ENCODE data around the gene ERN1. TPM values are rescaled to one million over a fixed set of nuclear protein-coding genes. Genes with fewer than 3 reads are reported as not detected.

Gene ERN1
- total and polyA plus RNA-seq, 2 donors (not counting 3 experiments of a cell fraction or from before 2014, with no cell fraction given): 9.1 to 21.5 TPM

DNA sequence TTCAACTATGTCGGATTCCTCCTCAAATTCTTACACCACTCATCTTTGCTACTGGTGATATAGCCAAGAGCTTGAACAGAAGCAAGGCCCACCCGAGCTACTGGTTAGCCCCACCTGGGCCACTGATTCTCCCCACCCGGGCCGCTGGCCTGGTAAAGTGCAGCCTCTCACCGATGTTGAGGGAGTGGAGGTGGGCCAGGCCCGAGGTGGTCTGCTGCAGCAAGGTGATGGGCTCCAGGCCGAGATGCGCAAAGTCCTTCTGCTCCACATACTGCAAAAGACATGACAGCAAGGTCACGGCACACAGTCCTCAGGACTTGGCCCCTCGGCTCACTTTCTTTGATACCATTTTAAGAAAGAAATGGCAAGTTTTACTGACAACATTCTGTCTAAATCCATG is 76.8 kb downstream of the ERN1 start:
- Histone ChIP-seq H3K9me3 (replicated peaks; ENCODE audit: control insufficient read depth, insufficient read depth, low read length) (no peaks in the 10 kb centered on the region), H2AFZ (ENCODE audit: low read depth, low read length) (no peak overlapping the region), H3K4me3 (replicated peaks in 1 of 3; ENCODE audit: insufficient read depth in 1 of 3, low read depth in 1 of 3, low read length in 3 of 3) (no peak overlapping the region), H3K36me3 (ENCODE audit: control insufficient read depth in 2 of 2, extremely low read depth in 1 of 2, insufficient read depth in 2 of 2, low read length in 2 of 2) (peaks cover 3 to 32% of the 10 kb centered on the region in 2 experiments), H3K27ac (ENCODE audit: insufficient read depth, low read depth, low read length) (no peak overlapping the region), H4K20me1 (replicated peaks; ENCODE audit: control insufficient read depth, extremely low read depth, insufficient read depth, low read length) (no peaks in the 10 kb centered on the region), H3K27me3 (ENCODE audit: control insufficient read depth in 2 of 2, insufficient read depth in 2 of 2, low read length in 2 of 2) (no peaks in the 10 kb centered on the region), H3K9me1 (replicated peaks; ENCODE audit: control insufficient read depth, extremely low read depth, insufficient read depth, low read length) (no peaks in the 10 kb centered on the region), H3K79me2 (ENCODE audit: control insufficient read depth, insufficient read depth, low read length) (no peaks in the 10 kb centered on the region), H3K9ac (replicated peaks; ENCODE audit: extremely low read depth, insufficient read depth, low read length) (no peak overlapping the region), H3K4me2 (ENCODE audit: insufficient read depth, low read length) (no peak overlapping the region), H3K4me1 (ENCODE audit: control insufficient read depth, extremely low read depth, insufficient read depth, low read length) (no peaks in the 10 kb centered on the region)
- TF ChIP-seq FOS (IDR thresholded peaks at IDR 0.05; ENCODE audit: borderline replicate concordance, insufficient read depth, low read length): no peak
- TF ChIP-seq GATA2 (IDR thresholded peaks at IDR 0.05; ENCODE audit: insufficient read depth, insufficient read length, low read depth, low read length): no peak
- no peak for TF ChIP-seq MYC (IDR thresholded peaks at IDR 0.05; ENCODE audit: low read depth, low read length)
- TF ChIP-seq EZH2 (IDR thresholded peaks at IDR 0.05; ENCODE audit: borderline replicate concordance, low read depth, low read length, severe bottlenecking): no peak
- no peak for TF ChIP-seq POLR2A (IDR thresholded peaks at IDR 0.05; ENCODE audit: low read depth, low read length)
- TF ChIP-seq JUN (IDR thresholded peaks at IDR 0.05; ENCODE audit: borderline replicate concordance, insufficient read depth, insufficient read length, low read depth): no peak
- no peak for DNase-seq (ENCODE audit: low read depth, low spot score)
- no peak for FAIRE-seq
- intact Hi-C loops (cut with micrococcal nuclease): no loop called here
- POLR2A ChIA-PET: no interaction called here
- CTCF ChIA-PET: interaction anchor here (1.1 to 2.5 kb wide), 5 partner anchors 10 to 80 kb away, joined by 3 to 11 read pairs (median 3); no protein-coding TSS in a partner anchor
- dilution Hi-C loops (cut with MboI; ENCODE audit: extremely low pct_ligation_motif_present, low sequenced_read_pairs): no loop called here
- no TSS peak for BruUV-seq (replicated peaks)

DNA sequence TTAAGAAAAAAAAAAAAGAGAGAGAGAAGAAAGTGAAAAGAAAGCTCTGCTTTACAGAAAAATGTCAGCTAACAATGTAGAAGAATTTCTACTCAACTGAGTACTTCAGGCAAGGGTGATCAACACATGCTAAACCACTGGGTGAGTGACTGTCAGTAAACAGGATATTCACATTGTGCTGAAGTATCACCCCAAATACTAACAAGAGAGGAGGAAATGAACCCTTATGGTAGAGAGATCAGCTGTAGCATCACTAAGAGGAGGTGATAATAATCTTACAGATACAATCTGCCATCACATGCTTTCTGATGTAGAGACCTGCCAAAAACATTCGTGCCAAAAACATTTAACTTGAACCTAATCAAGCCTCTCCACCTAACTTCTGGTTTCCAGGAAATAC is 78.8 kb downstream of the ERN1 start:
- POLR2A ChIA-PET: no interaction called here
- Histone ChIP-seq H3K9ac (replicated peaks; ENCODE audit: extremely low read depth, insufficient read depth, low read length) (no peak overlapping the region), H3K27me3 (ENCODE audit: control insufficient read depth in 2 of 2, insufficient read depth in 2 of 2, low read length in 2 of 2) (no peaks in the 10 kb centered on the region), H4K20me1 (replicated peaks; ENCODE audit: control insufficient read depth, extremely low read depth, insufficient read depth, low read length) (no peaks in the 10 kb centered on the region), H3K4me3 (replicated peaks in 1 of 3; ENCODE audit: insufficient read depth in 1 of 3, low read depth in 1 of 3, low read length in 3 of 3) (no peak overlapping the region), H3K27ac (ENCODE audit: insufficient read depth, low read depth, low read length) (no peak overlapping the region), H3K4me2 (ENCODE audit: insufficient read depth, low read length) (no peak overlapping the region), H3K4me1 (ENCODE audit: control insufficient read depth, extremely low read depth, insufficient read depth, low read length) (no peaks in the 10 kb centered on the region), H3K36me3 (ENCODE audit: control insufficient read depth in 2 of 2, extremely low read depth in 1 of 2, insufficient read depth in 2 of 2, low read length in 2 of 2) (peaks cover 5 to 35% of the 10 kb centered on the region in 2 experiments), H3K9me3 (replicated peaks; ENCODE audit: control insufficient read depth, insufficient read depth, low read length) (no peaks in the 10 kb centered on the region), H3K9me1 (replicated peaks; ENCODE audit: control insufficient read depth, extremely low read depth, insufficient read depth, low read length) (no peaks in the 10 kb centered on the region), H2AFZ (ENCODE audit: low read depth, low read length) (no peak overlapping the region), H3K79me2 (ENCODE audit: control insufficient read depth, insufficient read depth, low read length) (no peaks in the 10 kb centered on the region)
- dilution Hi-C loops (cut with MboI; ENCODE audit: extremely low pct_ligation_motif_present, low sequenced_read_pairs): no loop called here
- CTCF ChIA-PET: interaction anchor here (0.7 to 2.9 kb wide), 6 partner anchors 10 to 132 kb away, joined by 3 to 19 read pairs (median 5); no protein-coding TSS in a partner anchor
- BruUV-seq (replicated peaks): no TSS peak
- intact Hi-C loops (cut with micrococcal nuclease): no loop called here
- FAIRE-seq (no peak), DNase-seq (ENCODE audit: low read depth, low spot score) (no peak)
- TF ChIP-seq EZH2 (IDR thresholded peaks at IDR 0.05; ENCODE audit: borderline replicate concordance, low read depth, low read length, severe bottlenecking): no peak
- TF ChIP-seq JUN (IDR thresholded peaks at IDR 0.05; ENCODE audit: borderline replicate concordance, insufficient read depth, insufficient read length, low read depth): no peak
- TF ChIP-seq MYC (IDR thresholded peaks at IDR 0.05; ENCODE audit: low read depth, low read length): no peak
- no peak for TF ChIP-seq GATA2 (IDR thresholded peaks at IDR 0.05; ENCODE audit: insufficient read depth, insufficient read length, low read depth, low read length)
- TF ChIP-seq, protein P1, sequence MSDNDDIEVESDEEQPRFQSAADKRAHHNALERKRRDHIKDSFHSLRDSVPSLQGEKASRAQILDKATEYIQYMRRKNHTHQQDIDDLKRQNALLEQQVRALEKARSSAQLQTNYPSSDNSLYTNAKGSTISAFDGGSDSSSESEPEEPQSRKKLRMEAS (IDR thresholded peaks at IDR 0.05; ENCODE audit: insufficient read depth, insufficient read length): no peak
- TF ChIP-seq FOS (IDR thresholded peaks at IDR 0.05; ENCODE audit: borderline replicate concordance, insufficient read depth, low read length): no peak
- TF ChIP-seq, protein P2, sequence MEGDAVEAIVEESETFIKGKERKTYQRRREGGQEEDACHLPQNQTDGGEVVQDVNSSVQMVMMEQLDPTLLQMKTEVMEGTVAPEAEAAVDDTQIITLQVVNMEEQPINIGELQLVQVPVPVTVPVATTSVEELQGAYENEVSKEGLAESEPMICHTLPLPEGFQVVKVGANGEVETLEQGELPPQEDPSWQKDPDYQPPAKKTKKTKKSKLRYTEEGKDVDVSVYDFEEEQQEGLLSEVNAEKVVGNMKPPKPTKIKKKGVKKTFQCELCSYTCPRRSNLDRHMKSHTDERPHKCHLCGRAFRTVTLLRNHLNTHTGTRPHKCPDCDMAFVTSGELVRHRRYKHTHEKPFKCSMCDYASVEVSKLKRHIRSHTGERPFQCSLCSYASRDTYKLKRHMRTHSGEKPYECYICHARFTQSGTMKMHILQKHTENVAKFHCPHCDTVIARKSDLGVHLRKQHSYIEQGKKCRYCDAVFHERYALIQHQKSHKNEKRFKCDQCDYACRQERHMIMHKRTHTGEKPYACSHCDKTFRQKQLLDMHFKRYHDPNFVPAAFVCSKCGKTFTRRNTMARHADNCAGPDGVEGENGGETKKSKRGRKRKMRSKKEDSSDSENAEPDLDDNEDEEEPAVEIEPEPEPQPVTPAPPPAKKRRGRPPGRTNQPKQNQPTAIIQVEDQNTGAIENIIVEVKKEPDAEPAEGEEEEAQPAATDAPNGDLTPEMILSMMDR (IDR thresholded peaks at IDR 0.05; ENCODE audit: extremely low read depth in 1 of 2, insufficient read depth in 1 of 2, low read depth in 1 of 2, low read length in 2 of 2): no peak
- TF ChIP-seq POLR2AphosphoS5 (IDR thresholded peaks at IDR 0.05; ENCODE audit: insufficient read depth, low read depth, low read length): no peak
- no peak for TF ChIP-seq POLR2A (IDR thresholded peaks at IDR 0.05; ENCODE audit: low read depth, low read length)
